Measurements from ENCODE around the gene NEUROG1.

NEUROG1 gene

DNA sequence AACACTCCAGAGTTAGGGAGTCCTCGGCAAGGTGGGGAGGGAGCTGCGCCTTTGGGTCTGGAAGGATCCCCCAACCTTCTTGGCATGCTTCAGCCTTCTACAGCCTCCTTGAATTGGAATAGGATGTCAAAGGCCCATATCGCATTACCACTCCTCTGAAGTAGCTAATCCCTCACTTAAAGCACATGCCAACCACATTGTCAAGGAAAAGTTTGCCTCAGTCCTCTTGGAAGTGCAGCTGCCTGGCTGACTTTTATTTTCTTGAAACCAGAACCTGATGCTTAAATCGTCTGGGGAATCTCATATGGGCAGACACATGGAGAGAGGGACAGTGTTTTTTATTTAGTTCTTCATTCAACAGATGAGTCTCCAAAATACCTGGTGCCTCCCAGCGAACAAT, 28.6 kb upstream of the NEUROG1 start:
- no peak for DNase-seq (ENCODE audit: low spot score)

DNA sequence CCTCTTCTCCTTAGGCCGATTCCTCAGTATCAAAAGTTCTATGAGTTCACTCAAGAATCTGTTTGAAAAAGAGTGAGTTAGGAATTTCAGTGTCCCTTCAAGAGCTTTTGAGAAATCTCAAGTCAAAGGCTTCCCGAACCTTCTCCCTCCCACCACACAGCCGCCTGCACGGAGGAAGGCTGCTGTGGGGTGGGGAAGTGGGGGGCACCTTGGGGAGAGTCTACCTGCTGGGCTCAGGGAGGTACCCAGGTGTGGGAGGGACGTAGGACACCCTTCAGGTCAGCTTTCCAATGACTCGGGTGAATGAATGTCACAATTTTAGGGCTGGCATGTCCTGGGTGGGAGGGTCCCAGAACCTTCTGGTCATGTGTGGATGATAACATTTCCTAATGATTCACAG, 25.5 kb upstream of the NEUROG1 start:
- no peak for DNase-seq (ENCODE audit: low spot score)

GRCh38 chr5:135560858-135561257, 25.1 kb upstream of the NEUROG1 start:
- peak; percentile 83 for DNase-seq (ENCODE audit: low spot score)

- no peak for DNase-seq (ENCODE audit: low spot score)
Observed at GRCh38 chr5:135559354-135559753, 23.6 kb upstream of the NEUROG1 start.

DNA sequence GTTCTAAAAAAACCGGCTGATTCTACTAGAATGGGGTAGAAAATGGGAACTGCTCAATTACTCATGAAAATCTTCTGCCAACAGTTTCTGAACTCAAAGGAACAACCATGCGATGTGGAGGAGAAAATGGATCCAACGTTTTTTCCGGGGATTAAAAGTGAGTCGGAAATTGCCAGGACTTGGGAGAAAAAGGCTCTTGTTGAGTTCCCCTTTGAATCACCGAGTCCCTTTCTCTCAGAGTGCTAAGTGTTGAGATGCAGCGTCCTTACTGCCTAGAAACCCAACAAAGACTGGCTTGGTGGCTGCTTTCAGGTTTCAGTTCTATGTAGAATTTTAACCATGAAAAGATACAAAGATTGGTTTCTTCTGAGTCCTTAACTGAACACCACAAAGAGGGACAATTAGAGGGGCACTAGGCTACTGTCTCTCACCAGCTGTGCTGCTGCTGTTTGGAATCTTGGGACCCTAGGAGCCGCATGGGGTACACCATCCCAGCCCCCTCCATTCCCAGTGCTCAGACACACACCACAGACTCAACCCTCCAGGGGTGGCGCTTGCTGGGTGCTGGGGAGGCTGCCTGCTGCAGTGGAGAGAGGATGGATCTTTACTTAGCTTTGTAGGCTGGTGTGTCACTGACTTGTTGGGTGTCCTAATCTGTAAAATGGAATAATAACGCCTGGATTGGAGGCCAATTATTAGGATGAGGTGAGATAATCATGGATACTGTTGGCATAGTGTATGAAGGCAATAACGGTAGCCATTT, 21.5 kb upstream of the NEUROG1 start:
- DNase-seq (ENCODE audit: low spot score) = no peak

GRCh38 chr5:135556620-135557019, 20.9 kb upstream of the NEUROG1 start:
- DNase-seq (ENCODE audit: low spot score) = no peak

GRCh38 chr5:135555530-135555929, 19.8 kb upstream of the NEUROG1 start:
- no peak for DNase-seq (ENCODE audit: low spot score)

DNA sequence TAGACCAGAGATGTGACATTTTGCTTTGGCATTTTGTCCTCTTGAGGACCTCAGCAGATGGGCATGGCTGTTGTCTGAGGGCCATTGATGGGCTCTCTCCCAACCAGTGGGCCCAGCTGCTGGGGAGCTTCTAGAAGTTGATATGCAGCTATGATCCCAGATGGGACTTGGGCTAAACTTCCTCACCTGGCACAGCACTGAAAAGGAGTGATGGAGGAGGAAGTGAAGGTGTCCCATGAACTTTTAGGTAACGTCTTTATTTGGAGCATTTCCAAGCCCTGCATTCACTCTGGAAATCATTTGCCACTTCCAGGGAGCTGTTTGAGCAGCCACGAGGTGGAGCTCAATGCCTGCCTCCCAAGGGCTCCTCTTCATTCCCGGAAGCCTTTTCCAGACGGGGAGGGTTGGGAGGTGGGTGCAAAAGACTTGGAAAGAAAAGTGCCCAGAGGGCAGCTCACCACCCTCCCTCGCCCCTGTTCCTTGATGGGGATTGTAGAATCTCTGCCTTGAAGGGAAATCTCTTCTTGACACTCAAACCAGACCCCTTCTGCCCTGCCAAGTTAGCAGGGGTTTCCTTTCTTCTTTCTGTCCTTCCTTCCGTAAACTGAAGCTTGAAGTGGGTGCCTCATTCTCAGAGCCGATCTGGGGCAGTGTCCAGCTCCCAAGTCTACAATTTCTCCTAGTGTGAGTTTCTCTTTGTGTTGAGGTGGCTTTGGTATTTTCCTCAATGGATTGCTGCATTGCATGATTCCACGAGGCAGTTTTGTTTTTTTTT, 18.1 kb upstream of the NEUROG1 start:
- DNase-seq (ENCODE audit: low spot score) = peak; percentile 52

- peak; percentile 79 for DNase-seq (ENCODE audit: low spot score)
Observed at GRCh38 chr5:135551593-135552447, 16.1 kb upstream of the NEUROG1 start.

DNA sequence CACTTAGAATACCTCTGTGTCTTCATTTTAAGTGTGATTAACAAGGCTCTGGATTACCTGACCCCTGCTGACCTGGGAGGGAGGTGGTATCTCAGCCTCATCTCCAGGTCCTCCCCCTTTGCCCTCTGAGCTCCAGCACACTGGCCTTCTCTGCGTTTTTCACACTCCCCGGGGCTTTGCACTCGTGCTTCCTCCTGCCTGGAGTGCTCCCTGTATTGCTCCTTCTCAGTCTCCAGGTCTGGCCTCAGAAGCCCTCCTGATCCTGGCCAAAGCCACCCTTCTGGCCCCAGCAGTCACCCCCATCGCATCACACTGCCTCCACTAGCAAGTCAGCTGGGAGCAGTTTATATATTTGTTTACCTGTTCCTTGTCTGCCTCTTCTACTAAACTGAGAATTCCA, 13.6 kb upstream of the NEUROG1 start:
- no peak for DNase-seq (ENCODE audit: low spot score)

DNA sequence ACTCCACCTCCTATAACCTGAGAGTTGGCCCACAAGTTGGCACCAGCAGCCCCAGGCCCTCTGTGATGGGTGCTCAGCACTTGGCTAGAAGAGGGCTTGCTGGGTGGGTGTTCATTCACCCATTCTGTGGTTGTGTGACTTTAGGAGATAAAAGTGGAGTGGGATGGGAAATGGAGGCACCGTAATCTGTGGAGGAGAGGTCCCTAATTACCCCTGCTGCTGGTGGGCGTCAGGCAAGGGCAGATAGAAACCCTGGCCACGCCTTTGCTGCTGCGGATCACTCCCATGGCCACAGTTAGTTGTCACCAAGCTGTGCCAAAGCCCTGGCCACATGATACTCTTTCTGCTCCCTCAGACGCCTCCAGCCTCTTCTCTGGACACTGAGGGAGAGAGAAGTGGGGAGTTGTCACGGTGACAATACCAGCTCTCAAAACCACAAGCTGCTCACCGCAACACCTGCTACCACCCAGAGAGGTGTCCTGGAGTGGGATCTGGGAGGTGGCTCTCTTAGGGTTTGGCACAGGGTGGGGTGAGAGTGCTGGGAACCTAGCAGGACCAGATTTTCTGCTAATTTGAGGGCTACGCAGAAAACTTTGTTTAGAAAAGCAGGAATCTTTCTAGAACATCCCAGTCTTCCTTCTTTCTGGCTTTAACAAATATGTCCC, 12.0 kb upstream of the NEUROG1 start:
- DNase-seq (ENCODE audit: low spot score) = peak; percentile 42

GRCh38 chr5:135546912-135547311, 11.1 kb upstream of the NEUROG1 start:
- DNase-seq (ENCODE audit: low spot score) = no peak

DNA sequence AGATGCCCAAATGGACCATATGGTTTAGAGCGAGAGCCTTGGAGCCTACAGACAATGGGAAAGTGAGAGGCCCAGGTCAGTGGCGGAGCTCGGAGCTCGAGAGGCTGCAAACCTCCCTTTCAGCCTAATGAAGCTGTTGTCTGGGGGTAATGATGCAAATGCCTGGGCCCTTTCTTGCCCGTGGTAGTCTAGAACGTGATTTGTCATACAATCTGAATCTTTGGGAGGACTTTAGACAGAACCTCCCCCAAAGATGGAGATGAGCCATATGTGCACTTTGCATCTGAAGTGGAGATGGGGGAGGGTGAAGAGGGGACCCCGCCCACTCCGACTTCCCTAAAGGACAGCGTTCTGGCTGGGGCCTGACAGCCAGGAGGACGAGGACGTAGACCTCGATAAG, 10.3 kb upstream of the NEUROG1 start:
- DNase-seq (ENCODE audit: low spot score) = no peak

DNA sequence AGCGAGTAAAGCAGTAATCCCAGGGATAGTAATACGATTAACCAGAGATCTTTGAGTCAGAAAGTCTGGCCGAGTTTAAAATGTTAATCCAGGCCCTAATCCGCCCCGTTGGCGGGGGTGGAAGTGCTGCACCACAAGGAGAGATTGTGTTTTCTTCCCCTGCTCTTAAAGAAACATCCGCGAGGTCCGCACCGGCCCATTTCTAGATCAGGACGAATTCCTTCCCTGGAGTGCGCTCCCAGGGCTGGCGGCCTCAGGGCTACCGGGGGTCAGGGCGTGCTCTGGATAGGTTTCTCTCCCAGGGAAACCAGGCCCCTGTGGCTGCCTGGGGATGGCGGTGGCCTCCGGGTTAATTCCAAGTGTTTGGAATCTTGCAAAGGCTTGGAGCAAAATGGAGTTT, 9.3 kb upstream of the NEUROG1 start:
- DNase-seq (ENCODE audit: low spot score) = no peak

DNA sequence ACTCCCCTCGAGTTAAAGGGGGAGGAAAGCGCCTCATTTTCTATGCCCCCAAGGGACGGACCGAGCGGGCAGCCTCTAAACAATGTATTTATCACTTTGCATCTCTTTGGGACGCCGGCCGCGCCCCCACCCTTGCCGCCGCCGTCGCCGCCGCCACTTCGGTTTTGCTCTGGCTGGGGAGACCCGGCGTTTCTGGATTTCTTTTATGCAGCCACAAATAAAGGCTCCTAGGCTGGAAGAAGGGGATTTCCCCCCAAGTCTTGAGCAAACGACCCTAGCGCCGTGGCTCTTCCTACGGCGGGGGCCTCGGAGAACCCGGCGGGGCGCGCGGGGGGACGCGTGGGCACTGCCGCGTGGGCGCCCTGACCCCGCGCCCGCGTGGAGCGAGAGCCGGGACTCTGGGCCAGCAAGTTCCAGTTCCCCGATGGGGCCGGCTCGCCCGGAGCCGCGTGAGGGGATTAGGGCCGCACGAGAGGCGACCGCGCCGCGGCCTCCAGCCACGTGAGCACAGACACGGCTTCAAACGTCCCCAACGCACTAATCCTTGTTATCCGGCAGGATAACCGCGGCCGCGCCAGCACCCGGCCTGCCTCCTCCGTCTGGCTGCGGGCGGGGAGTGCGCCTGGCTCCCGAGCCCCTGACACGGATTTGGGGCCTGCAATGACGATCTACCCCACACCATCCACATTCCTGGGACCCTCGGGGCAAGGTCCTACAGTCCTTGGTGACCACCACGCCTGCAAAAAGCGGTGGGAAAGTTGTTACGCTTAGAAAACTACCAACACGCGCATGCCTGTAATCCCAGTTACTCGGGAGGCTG, 7.9 kb upstream of the NEUROG1 start:
- peak; percentile 48 for DNase-seq (ENCODE audit: low spot score)

- DNase-seq (ENCODE audit: low spot score) = no peak
Observed at GRCh38 chr5:135543001-135543484, 7.3 kb upstream of the NEUROG1 start.

GRCh38 chr5:135541807-135542502, 6.2 kb upstream of the NEUROG1 start:
- no peak for DNase-seq (ENCODE audit: low spot score)

GRCh38 chr5:135539430-135540005, 3.8 kb upstream of the NEUROG1 start:
- DNase-seq (ENCODE audit: low spot score) = no peak

DNA sequence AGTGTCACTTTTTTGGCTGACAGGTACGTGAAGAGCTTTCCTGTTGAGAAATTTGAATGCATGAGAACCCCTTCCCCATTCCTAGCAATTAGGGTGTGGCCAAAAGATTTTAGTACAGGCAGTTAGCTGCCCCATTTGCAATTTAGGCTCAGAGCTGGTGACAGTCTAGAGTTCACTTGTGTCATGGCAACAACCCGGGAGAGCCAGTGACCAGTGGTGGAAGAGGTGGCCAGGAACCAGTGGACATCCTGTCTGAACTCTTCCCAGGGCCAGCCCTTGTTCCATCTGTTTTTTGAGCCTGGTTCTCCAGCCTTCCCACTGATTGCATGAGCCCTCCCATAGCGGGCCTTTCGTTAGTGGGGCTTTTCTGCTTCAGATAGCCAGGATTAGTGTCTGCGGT, 2.5 kb upstream of the NEUROG1 start:
- DNase-seq (ENCODE audit: low spot score) = no peak

GRCh38 chr5:135537745-135538144, 2.0 kb upstream of the NEUROG1 start:
- no peak for DNase-seq (ENCODE audit: low spot score)

All from SW480 (cell line).